GM12878 (cell line): ENCODE measurements around the gene FEN1. TPM values are rescaled to one million over a fixed set of nuclear protein-coding genes. Genes with fewer than 3 reads are reported as not detected.

Experiments
- ATF7 ChIP-seq: fragments of 450-650 bp; IDR thresholded peaks from 2 replicates; pipeline ENCODE4 v1.6.1; 2016; ENCODE audit warnings: low read depth, mild to moderate bottlenecking
- CBFB ChIP-seq: IDR thresholded peaks from 2 replicates; pipeline ENCODE4 v1.6.1; 2016; ENCODE audit warnings: antibody characterized with exemption, low read depth
- CHD2 ChIP-seq: IDR thresholded peaks from 2 replicates; pipeline ENCODE4 v1.6.1; 2011; ENCODE audit warnings: low read depth, low read length, improper control_type of control experiment, borderline replicate concordance
- CHD4 ChIP-seq: fragments of 200-600 bp; sonication (generic); IDR thresholded peaks from 2 replicates; pipeline ENCODE4 v1.6.1; 2016; ENCODE audit warnings: mild to moderate bottlenecking
- CUX1 ChIP-seq: IDR thresholded peaks from 2 replicates; pipeline ENCODE4 v1.6.1; 2012; ENCODE audit warnings: improper control_type of control experiment, low read depth, low read length; ENCODE audit not compliant: insufficient replicate concordance
- E2F8 ChIP-seq: fragments of 450-650 bp; IDR thresholded peaks from 2 replicates; pipeline ENCODE4 v1.6.1; 2018; ENCODE audit warnings: mild to moderate bottlenecking, low read depth, moderate library complexity; ENCODE audit not compliant: partially characterized antibody
- ETV6 ChIP-seq, 2 experiments: fragments of 450-650 bp in 1 of 2; IDR thresholded peaks in 1 of 2; conservative IDR thresholded peaks in 1 of 2; 2 replicates each; pipeline ENCODE4 v1.6.1; 2014; ENCODE audit warnings: antibody characterized with exemption in 1 of 2, borderline replicate concordance in 1 of 2, low read depth in 1 of 2, mild to moderate bottlenecking in 1 of 2, moderate library complexity in 1 of 2
- KAT2A ChIP-seq: conservative IDR thresholded peaks from 2 replicates; pipeline ENCODE4 v1.6.1; 2011; ENCODE audit warnings: low read depth, low read length; ENCODE audit not compliant: control insufficient read depth
- KDM1A ChIP-seq: fragments of 200-600 bp; sonication (generic); IDR thresholded peaks from 2 replicates; pipeline ENCODE4 v1.6.1; 2016; ENCODE audit warnings: borderline replicate concordance
- LARP7 ChIP-seq: fragments of 450-650 bp; IDR thresholded peaks from 2 replicates; pipeline ENCODE4 v1.6.1; 2017; ENCODE audit warnings: mild to moderate bottlenecking
- NFIC ChIP-seq: IDR thresholded peaks from 2 replicates; pipeline ENCODE4 v1.6.1; 2012; ENCODE audit warnings: low read depth, mild to moderate bottlenecking, inconsistent platforms, low read length, moderate library complexity
- NFYA ChIP-seq: IDR thresholded peaks from 2 replicates; pipeline ENCODE4 v1.6.1; 2011; ENCODE audit warnings: low read depth, mild to moderate bottlenecking, low read length, improper control_type of control experiment, borderline replicate concordance
- PAX5 ChIP-seq: IDR thresholded peaks from 2 replicates; pipeline ENCODE4 v1.6.1; 2011; ENCODE audit warnings: low read depth, low read length, borderline replicate concordance
- RAD51 ChIP-seq: fragments of 450-650 bp; IDR thresholded peaks from 2 replicates; pipeline ENCODE4 v1.6.1; 2016; ENCODE audit warnings: moderate library complexity, mild to moderate bottlenecking, inconsistent platforms
- USF2 ChIP-seq: IDR thresholded peaks from 2 replicates; pipeline ENCODE4 v1.6.1; 2011; ENCODE audit warnings: low read depth, low read length, improper control_type of control experiment, borderline replicate concordance
- ZBED1 ChIP-seq: IDR thresholded peaks from 2 replicates; pipeline ENCODE4 v1.6.1; 2016; ENCODE audit warnings: borderline replicate concordance
- ZNF217 ChIP-seq: fragments of 450-650 bp; IDR thresholded peaks from 2 replicates; pipeline ENCODE4 v1.6.1; 2017; ENCODE audit warnings: antibody characterized with exemption, mild to moderate bottlenecking
- polyA plus RNA-seq, 11 experiments: library from polyadenylated mRNA; depleted of rRNA in 4 of 11; unstranded in 6 of 11; stranded (reverse) in 5 of 11; fragments of >200 nt; fragmentation: Nextera tagmentation in 4 of 11; fragmentation: Illumina TruSeq in 1 of 11; extraction: Ambion mirVana in 4 of 11; extraction: Trizol in 1 of 11; gene quantifications; 1 replicate in 1 of 11; 2 replicates in 10 of 11; pipeline versions ENCODE4 v1.2.1 to v1.2.3, GENCODE V29; 2011 to 2016; ENCODE audit warnings: inconsistent platforms in 2 of 11, missing spikeins in 2 of 11, low read depth in 1 of 11
- total RNA-seq, 4 experiments: library from RNA; depleted of rRNA in 3 of 4; stranded (reverse); fragments of >200 nt in 3 of 4; fragmentation: Illumina TruSeq in 1 of 4; extraction: Trizol in 1 of 4; gene quantifications; 2 replicates each; pipeline versions ENCODE4 v1.2.1 to v1.2.3, GENCODE V29; 2013 to 2021

The FEN1 gene
- total and polyA plus RNA-seq, 10 of the 15 experiments (the other 5 are each of a cell fraction or from before 2014, with no cell fraction given) = 54.8 to 282 (median 125) TPM

GRCh38 chr11:61814958-61815789 lies 22.5 kb downstream of the FEN1 start (continued):
- TF ChIP-seq USF2 (no peak), CBFB (no peak), RAD51 (no peak), ETV6 (conservative IDR thresholded peaks at IDR 0.05 in 1 of 2, IDR thresholded peaks at IDR 0.05 in 1 of 2; ENCODE audit: borderline replicate concordance in 1 of 2, low read depth in 1 of 2) (no peak), NFIC (no peak), KDM1A (no peak), ZNF217 (no peak), ATF7 (no peak), E2F8 (no peak), CUX1 (no peak), CHD2 (0 out of 2 replicates have a peak, but pooled peaks have one; percentile 22), KAT2A (no peak), LARP7 (peak; percentile 29), ZBED1 (no peak; the same call in 1 of the 2 replicates), CHD4 (no peak), NFYA (no peak), PAX5 (0 out of 2 replicates have a peak, but pooled peaks have one; percentile 31)
